Osteocyte (in vitro differentiated cells): ENCODE measurements around the gene ASS1. TPM values are rescaled to one million over a fixed set of nuclear protein-coding genes. Genes with fewer than 3 reads are reported as not detected.
"Not testable (repeated sequence)": the region's sequence is repeated elsewhere in the genome, so short reads cannot be mapped to it uniquely, and the experiment has no call there.

Experiments used
- DNase-seq: peaks from one replicate; pipeline ENCODE4 v3.0.0; 2021; ENCODE audit warnings: mixed read lengths; ENCODE audit not compliant: unreplicated experiment; ENCODE audit errors: extremely low spot score
- H3K27ac Mint-ChIP-seq: one replicate; pipeline ENCODE4 v1.8.0; 2021; ENCODE audit warnings: mild to moderate bottlenecking, mixed read lengths; ENCODE audit not compliant: unreplicated experiment
- H3K27me3 Mint-ChIP-seq: one replicate; pipeline ENCODE4 v1.8.0; 2021; ENCODE audit warnings: mixed read lengths; ENCODE audit not compliant: unreplicated experiment
- H3K36me3 Mint-ChIP-seq: one replicate; pipeline ENCODE4 v1.8.0; 2021; ENCODE audit warnings: mixed read lengths; ENCODE audit not compliant: unreplicated experiment
- H3K4me1 Mint-ChIP-seq: one replicate; pipeline ENCODE4 v1.8.0; 2021; ENCODE audit warnings: mixed read lengths; ENCODE audit not compliant: unreplicated experiment
- H3K4me3 Mint-ChIP-seq: one replicate; pipeline ENCODE4 v1.8.0; 2021; ENCODE audit warnings: mild to moderate bottlenecking, moderate library complexity, mixed read lengths; ENCODE audit not compliant: unreplicated experiment
- H3K9me3 Mint-ChIP-seq: one replicate; pipeline ENCODE4 v1.8.0; 2021; ENCODE audit warnings: mixed read lengths; ENCODE audit not compliant: unreplicated experiment
- CTCF ChIP-seq: fragments of 200-600 bp; sonication (generic); IDR thresholded peaks from 2 replicates; pipeline ENCODE4 v1.5.0; 2021; ENCODE audit warnings: antibody characterized with exemption, mild to moderate bottlenecking, moderate library complexity
- total RNA-seq: library from RNA; stranded (reverse); gene quantifications from 2 replicates; pipeline ENCODE4 v1.2.1, GENCODE V29; 2021

The ASS1 gene
- total RNA-seq, 1 donor from 2014 or later = 219 TPM

GRCh38 chr9:130431536-130432303, 13.0 kb upstream of the ASS1 start:
- Mint-ChIP-seq H3K36me3 (peaks cover 2% of the 10 kb centered on the region), H3K27me3 (peaks cover 3% of the 10 kb centered on the region), H3K4me3 (no peak overlapping the region), H3K4me1 (peaks cover 21% of the 10 kb centered on the region), H3K27ac (no peak overlapping the region), H3K9me3 (no peaks in the 10 kb centered on the region)
- no peak for TF ChIP-seq CTCF
- DNase-seq = no peak

- H3K4me1 Mint-ChIP-seq = peaks cover 16% of the 10 kb centered on the region
- H3K36me3 Mint-ChIP-seq = peaks cover 2% of the 10 kb centered on the region
- peak overlapping the region; percentile 14 for H3K4me3 Mint-ChIP-seq
- no peak for DNase-seq
- peaks cover 3% of the 10 kb centered on the region for H3K27me3 Mint-ChIP-seq
- no peak overlapping the region for H3K27ac Mint-ChIP-seq
- TF ChIP-seq CTCF = peak; percentile 31
- H3K9me3 Mint-ChIP-seq = no peaks in the 10 kb centered on the region
Observed at GRCh38 chr9:130432362-130432761, 12.4 kb upstream of the ASS1 start.

GRCh38 chr9:130432796-130433167, 12.0 kb upstream of the ASS1 start:
- Mint-ChIP-seq H3K4me1 (peaks cover 11% of the 10 kb centered on the region), H3K4me3 (peak overlapping the region; percentile 14), H3K27ac (no peak overlapping the region), H3K36me3 (peaks cover 2% of the 10 kb centered on the region), H3K27me3 (peaks cover 3% of the 10 kb centered on the region), H3K9me3 (no peaks in the 10 kb centered on the region)
- no peak for DNase-seq
- TF ChIP-seq CTCF = no peak

GRCh38 chr9:130433168-130433946, 11.4 kb upstream of the ASS1 start:
- Mint-ChIP-seq H3K27ac (no peak overlapping the region), H3K4me3 (no peak overlapping the region), H3K36me3 (peaks cover 2% of the 10 kb centered on the region), H3K27me3 (peaks cover 3% of the 10 kb centered on the region), H3K4me1 (peaks cover 10% of the 10 kb centered on the region), H3K9me3 (no peaks in the 10 kb centered on the region)
- DNase-seq = no peak
- peak; percentile 65 for TF ChIP-seq CTCF

GRCh38 chr9:130433947-130434262, 10.9 kb upstream of the ASS1 start:
- DNase-seq = no peak
- H3K27me3 Mint-ChIP-seq = peaks cover 3% of the 10 kb centered on the region

GRCh38 chr9:130434656-130435055, 10.1 kb upstream of the ASS1 start:
- DNase-seq, H3K36me3 Mint-ChIP-seq, H3K4me3 Mint-ChIP-seq, H3K9me3 Mint-ChIP-seq, H3K27ac Mint-ChIP-seq, H3K27me3 Mint-ChIP-seq: not testable (repeated sequence)
- H3K4me1 Mint-ChIP-seq = peaks cover 10% of the 10 kb centered on the region

More at GRCh38 chr9:130433947-130434262, 10.9 kb upstream of the ASS1 start:
- Mint-ChIP-seq H3K27ac (no peak overlapping the region), H3K36me3 (peaks cover 2% of the 10 kb centered on the region), H3K4me3 (no peak overlapping the region), H3K9me3 (no peaks in the 10 kb centered on the region), H3K4me1 (peaks cover 10% of the 10 kb centered on the region)
- no peak for TF ChIP-seq CTCF
